Measurements from ENCODE around the gene MAML3.

- TF ChIP-seq EZH2 (IDR thresholded peaks at IDR 0.05; ENCODE audit: borderline replicate concordance): no peak
- TF ChIP-seq CTCF (IDR thresholded peaks at IDR 0.05; ENCODE audit: poor library complexity): no peak
Observed at GRCh38 chr4:139700568-139700967, 453.4 kb downstream of the MAML3 start.

Data from hepatocyte (in vitro differentiated cells).